ENCODE measurements around the gene CDC25B.

DNA sequence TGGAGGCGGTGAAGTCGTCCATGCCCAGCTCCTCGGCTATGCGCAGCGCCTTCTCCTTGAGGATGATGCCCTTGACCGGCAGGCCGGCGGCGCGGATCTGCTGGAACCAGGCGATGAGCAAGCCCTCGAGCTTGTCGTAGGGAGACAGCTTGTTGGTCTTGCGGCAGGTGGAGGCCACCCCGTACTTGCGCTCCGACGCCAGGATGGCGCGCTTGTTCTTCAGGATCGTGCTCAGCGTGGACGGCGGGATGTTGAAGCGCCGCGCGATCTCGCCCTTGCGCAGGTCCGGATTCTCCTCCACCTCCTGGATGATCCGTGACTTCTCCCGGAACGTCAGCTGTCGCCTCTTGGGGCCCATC is 10.0 kb upstream of the CDC25B start:
- TF ChIP-seq, protein P1, sequence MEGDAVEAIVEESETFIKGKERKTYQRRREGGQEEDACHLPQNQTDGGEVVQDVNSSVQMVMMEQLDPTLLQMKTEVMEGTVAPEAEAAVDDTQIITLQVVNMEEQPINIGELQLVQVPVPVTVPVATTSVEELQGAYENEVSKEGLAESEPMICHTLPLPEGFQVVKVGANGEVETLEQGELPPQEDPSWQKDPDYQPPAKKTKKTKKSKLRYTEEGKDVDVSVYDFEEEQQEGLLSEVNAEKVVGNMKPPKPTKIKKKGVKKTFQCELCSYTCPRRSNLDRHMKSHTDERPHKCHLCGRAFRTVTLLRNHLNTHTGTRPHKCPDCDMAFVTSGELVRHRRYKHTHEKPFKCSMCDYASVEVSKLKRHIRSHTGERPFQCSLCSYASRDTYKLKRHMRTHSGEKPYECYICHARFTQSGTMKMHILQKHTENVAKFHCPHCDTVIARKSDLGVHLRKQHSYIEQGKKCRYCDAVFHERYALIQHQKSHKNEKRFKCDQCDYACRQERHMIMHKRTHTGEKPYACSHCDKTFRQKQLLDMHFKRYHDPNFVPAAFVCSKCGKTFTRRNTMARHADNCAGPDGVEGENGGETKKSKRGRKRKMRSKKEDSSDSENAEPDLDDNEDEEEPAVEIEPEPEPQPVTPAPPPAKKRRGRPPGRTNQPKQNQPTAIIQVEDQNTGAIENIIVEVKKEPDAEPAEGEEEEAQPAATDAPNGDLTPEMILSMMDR (conservative IDR thresholded peaks at IDR 0.05): no peak
- no peak for TF ChIP-seq ZFX (IDR thresholded peaks at IDR 0.05)
